Measurements from ENCODE around the gene GALNTL6. TPM values are rescaled to one million over a fixed set of nuclear protein-coding genes. Genes with fewer than 3 reads are reported as not detected.

GALNTL6 gene
- total RNA-seq, 1 donor from 2014 or later = 0.61 TPM

GRCh38 chr4:171875291-171875690 lies 62.1 kb downstream of the GALNTL6 start:
- Histone ChIP-seq H3K27ac (ENCODE audit: low read depth, low read length) (no peak overlapping the region), H3K79me2 (ENCODE audit: insufficient read depth, low read length) (no peaks in the 10 kb centered on the region), H3K4me1 (ENCODE audit: insufficient read depth, low read length) (peaks cover 4% of the 10 kb centered on the region), H3K9ac (ENCODE audit: low read length) (no peak overlapping the region), H3K9me3 (ENCODE audit: insufficient read depth, low read depth, low read length) (no peaks in the 10 kb centered on the region), H3K4me2 (ENCODE audit: low read length) (no peak overlapping the region), H3K27me3 (ENCODE audit: insufficient read depth, low read length) (no peaks in the 10 kb centered on the region), H3K36me3 (ENCODE audit: insufficient read depth, low read length) (no peaks in the 10 kb centered on the region), H4K20me1 (ENCODE audit: insufficient read depth, low read length) (no peaks in the 10 kb centered on the region), H3K4me3 (ENCODE audit: insufficient read depth, low read depth, low read length) (no peak overlapping the region), H2AFZ (ENCODE audit: low read depth, low read length) (no peak overlapping the region)
- Mint-ChIP-seq H3K36me3 (ENCODE audit: low read depth, unreplicated experiment) (no peaks in the 10 kb centered on the region), H3K4me1 (ENCODE audit: low read depth, unreplicated experiment) (peaks cover 9% of the 10 kb centered on the region), H3K4me3 (ENCODE audit: unreplicated experiment) (no peak overlapping the region), H3K9me3 (ENCODE audit: unreplicated experiment) (peaks cover 2% of the 10 kb centered on the region), H3K27ac (ENCODE audit: unreplicated experiment) (no peak overlapping the region), H3K27me3 (ENCODE audit: low read depth, unreplicated experiment) (no peaks in the 10 kb centered on the region)
- TF ChIP-seq CTCF (IDR thresholded peaks at IDR 0.05; ENCODE audit: insufficient read depth, low read depth, low read length) = no peak
- TF ChIP-seq EZH2 (IDR thresholded peaks at IDR 0.05; ENCODE audit: insufficient read depth, low read length) = no peak
- DNase-seq (ENCODE audit: low read depth) (no peak), FAIRE-seq (no peak)

GRCh38 chr4:171876636-171877035 lies 63.4 kb downstream of the GALNTL6 start:
- H4K20me1 ChIP-seq (ENCODE audit: insufficient read depth, low read length) = no peaks in the 10 kb centered on the region
- no peak overlapping the region for H3K4me2 ChIP-seq (ENCODE audit: low read length)
- no peak overlapping the region for H2AFZ ChIP-seq (ENCODE audit: low read depth, low read length)
- Mint-ChIP-seq H3K4me1 (ENCODE audit: low read depth, unreplicated experiment) (peaks cover 21% of the 10 kb centered on the region), H3K27me3 (ENCODE audit: low read depth, unreplicated experiment) (no peaks in the 10 kb centered on the region), H3K27ac (ENCODE audit: unreplicated experiment) (no peak overlapping the region), H3K36me3 (ENCODE audit: low read depth, unreplicated experiment) (no peaks in the 10 kb centered on the region), H3K4me3 (ENCODE audit: unreplicated experiment) (no peak overlapping the region), H3K9me3 (ENCODE audit: unreplicated experiment) (peaks cover 2% of the 10 kb centered on the region)
- H3K4me3 ChIP-seq (ENCODE audit: insufficient read depth, low read depth, low read length) = no peak overlapping the region
- no peak for FAIRE-seq
- TF ChIP-seq CTCF (IDR thresholded peaks at IDR 0.05; ENCODE audit: insufficient read depth, low read depth, low read length) = no peak
- no peak for TF ChIP-seq EZH2 (IDR thresholded peaks at IDR 0.05; ENCODE audit: insufficient read depth, low read length)
- H3K79me2 ChIP-seq (ENCODE audit: insufficient read depth, low read length) = no peaks in the 10 kb centered on the region
- peaks cover 9% of the 10 kb centered on the region for H3K4me1 ChIP-seq (ENCODE audit: insufficient read depth, low read length)
- H3K27me3 ChIP-seq (ENCODE audit: insufficient read depth, low read length) = no peaks in the 10 kb centered on the region
- no peak overlapping the region for H3K9ac ChIP-seq (ENCODE audit: low read length)
- no peak for DNase-seq (ENCODE audit: low read depth)
- H3K27ac ChIP-seq (ENCODE audit: low read depth, low read length) = no peak overlapping the region
- H3K36me3 ChIP-seq (ENCODE audit: insufficient read depth, low read length) = no peaks in the 10 kb centered on the region
- H3K9me3 ChIP-seq (ENCODE audit: insufficient read depth, low read depth, low read length) = no peaks in the 10 kb centered on the region

DNA sequence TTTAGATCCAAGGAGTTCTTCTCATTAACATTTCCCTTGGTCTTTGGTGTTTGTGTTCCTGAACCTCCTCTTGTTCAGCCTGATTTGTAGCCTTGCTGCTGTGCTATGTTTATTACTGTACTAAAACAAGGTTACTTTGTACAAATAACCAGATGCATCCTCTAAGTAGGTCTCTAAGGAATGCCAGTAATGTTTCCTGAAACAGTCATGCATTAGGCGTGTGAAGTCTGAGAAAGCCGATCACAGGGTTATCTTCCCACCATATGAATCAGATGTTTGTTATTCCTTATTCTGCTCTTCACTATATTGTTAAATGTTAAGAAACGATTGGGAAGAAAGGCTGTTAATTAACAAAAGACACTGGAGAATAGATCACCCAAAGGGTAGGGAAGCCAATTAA lies 66.9 kb downstream of the GALNTL6 start:
- peak overlapping the region; percentile 55 for H3K9ac ChIP-seq (ENCODE audit: low read length)
- H3K79me2 ChIP-seq (ENCODE audit: insufficient read depth, low read length) = no peaks in the 10 kb centered on the region
- no peaks in the 10 kb centered on the region for H3K36me3 ChIP-seq (ENCODE audit: insufficient read depth, low read length)
- no peaks in the 10 kb centered on the region for H3K27me3 ChIP-seq (ENCODE audit: insufficient read depth, low read length)
- Mint-ChIP-seq H3K36me3 (ENCODE audit: low read depth, unreplicated experiment) (no peaks in the 10 kb centered on the region), H3K4me1 (ENCODE audit: low read depth, unreplicated experiment) (peaks cover 24% of the 10 kb centered on the region), H3K9me3 (ENCODE audit: unreplicated experiment) (peaks cover 2% of the 10 kb centered on the region), H3K4me3 (ENCODE audit: unreplicated experiment) (no peak overlapping the region), H3K27ac (ENCODE audit: unreplicated experiment) (peak overlapping the region; percentile 96), H3K27me3 (ENCODE audit: low read depth, unreplicated experiment) (no peaks in the 10 kb centered on the region)
- DNase-seq (ENCODE audit: low read depth) (peak; percentile 89), FAIRE-seq (no peak)
- peak overlapping the region; percentile 79 for H3K27ac ChIP-seq (ENCODE audit: low read depth, low read length)
- H3K9me3 ChIP-seq (ENCODE audit: insufficient read depth, low read depth, low read length) = no peaks in the 10 kb centered on the region
- peak overlapping the region; percentile 40 for H3K4me3 ChIP-seq (ENCODE audit: insufficient read depth, low read depth, low read length)
- no peaks in the 10 kb centered on the region for H4K20me1 ChIP-seq (ENCODE audit: insufficient read depth, low read length)
- H3K4me1 ChIP-seq (ENCODE audit: insufficient read depth, low read length) = peaks cover 9% of the 10 kb centered on the region
- TF ChIP-seq EZH2 (IDR thresholded peaks at IDR 0.05; ENCODE audit: insufficient read depth, low read length) (no peak), CTCF (IDR thresholded peaks at IDR 0.05; ENCODE audit: insufficient read depth, low read depth, low read length) (no peak)
- H2AFZ ChIP-seq (ENCODE audit: low read depth, low read length) = peak overlapping the region; percentile 44
- H3K4me2 ChIP-seq (ENCODE audit: low read length) = peak overlapping the region; percentile 80
